A673 (cell line): ENCODE data around the gene RFX1.

Source experiments
- CTCF ChIP-seq: fragments of 300-800, 200-600 bp; sonication (generic); conservative IDR thresholded peaks from 2 replicates; pipeline ENCODE4 v1.5.1; 2017; ENCODE audit warnings: low read depth, mild to moderate bottlenecking, antibody characterized with exemption, low read length, moderate library complexity, mixed read lengths
- EZH2 ChIP-seq: fragments of 200-600 bp; sonication (generic); IDR thresholded peaks from 2 replicates; pipeline ENCODE4 v1.6.1; 2017; ENCODE audit warnings: borderline replicate concordance, low read depth, mild to moderate bottlenecking, mixed read lengths, antibody characterized with exemption, low read length; ENCODE audit not compliant: poor library complexity, severe bottlenecking

- TF ChIP-seq CTCF (no peak), EZH2 (no peak)
Measured at GRCh38 chr19:13981467-13981866, 24.7 kb downstream of the RFX1 start.
